Lower lobe of right lung (tissue), 2 donors: ENCODE data around the gene MRC1. TPM values are rescaled to one million over a fixed set of nuclear protein-coding genes. Genes with fewer than 3 reads are reported as not detected.

Source experiments
- ATAC-seq, 2 donors: fragments of 200-7000 bp; cut with Tn5 transposase; one replicate each; pipeline ENCODE4 v1.9.1; 2020 to 2022; ENCODE audit warnings: mild to moderate bottlenecking in 2 of 2, moderate library complexity in 2 of 2
- DNase-seq: peaks from one replicate; pipeline ENCODE4 v3.0.0-alpha.2; 2020
- H3K27ac ChIP-seq: fragments of 200-600 bp; one replicate; pipeline ENCODE4 v1.8.0; 2022
- H3K27me3 ChIP-seq: fragments of 200-600 bp; one replicate; pipeline ENCODE4 v1.8.0; 2022; ENCODE audit warnings: low read depth
- H3K36me3 ChIP-seq: fragments of 200-600 bp; one replicate; pipeline ENCODE4 v1.8.0; 2022; ENCODE audit warnings: mild to moderate bottlenecking
- H3K4me1 ChIP-seq: fragments of 200-600 bp; one replicate; pipeline ENCODE4 v1.8.0; 2022
- H3K4me3 ChIP-seq: fragments of 200-600 bp; one replicate; pipeline ENCODE4 v1.8.0; 2022; ENCODE audit warnings: mild to moderate bottlenecking
- H3K9me3 ChIP-seq: fragments of 200-600 bp; one replicate; pipeline ENCODE4 v1.8.0; 2022
- CTCF ChIP-seq: fragments of 200-600 bp; IDR thresholded peaks from one replicate; pipeline ENCODE4 v1.8.0; 2022; ENCODE audit warnings: antibody characterized with exemption, mild to moderate bottlenecking
- intact Hi-C: fragments of 100-400 bp; cut with DNase I; formaldehyde crosslinking; loops from one replicate; pipeline ENCODE4 v1.11.0; 2022
- total RNA-seq: library from RNA; stranded (reverse); fragmentation: NEBNext Ultra II Directional; extraction: Animal tissue kit (Norgen Biotek cat#: 25700); gene quantifications from one replicate; pipeline ENCODE4 v1.2.1, GENCODE V29; 2021
- donor health status: DM: no; HTN: yes; CAD: no; lungs with severe emphysema.

Gene MRC1
- total RNA-seq, 1 donor from 2014 or later, result 529 TPM

- DNase-seq (peak; percentile 60), ATAC-seq (peak; percentile 47 to 63)
- Histone ChIP-seq H3K4me1 (no peaks in the 10 kb centered on the region), H3K27me3 (no peaks in the 10 kb centered on the region), H3K36me3 (no peaks in the 10 kb centered on the region), H3K9me3 (no peaks in the 10 kb centered on the region), H3K27ac (no peak overlapping the region), H3K4me3 (no peak overlapping the region)
- intact Hi-C loops, result no loop called here
- TF ChIP-seq CTCF, result no peak
These were observed 3.8 kb upstream of the MRC1 start for GRCh38 chr10:17805330-17805729.

GRCh38 chr10:17805921-17806577, 3.1 kb upstream of the MRC1 start:
- peak; percentile 9 for TF ChIP-seq CTCF
- no peak overlapping the region for H3K4me3 ChIP-seq

GRCh38 chr10:17811146-17811865, 2.2 kb downstream of the MRC1 start:
- H3K4me1 ChIP-seq, result no peaks in the 10 kb centered on the region
- no peak for ATAC-seq
- no peaks in the 10 kb centered on the region for H3K36me3 ChIP-seq
- intact Hi-C loops, result no loop called here
- H3K27me3 ChIP-seq, result no peaks in the 10 kb centered on the region
- H3K9me3 ChIP-seq, result no peaks in the 10 kb centered on the region
- H3K4me3 ChIP-seq, result peak overlapping the region; percentile 46
- TF ChIP-seq CTCF, result no peak
- peak overlapping the region; percentile 71 for H3K27ac ChIP-seq
- no peak for DNase-seq

More at GRCh38 chr10:17805921-17806577, 3.1 kb upstream of the MRC1 start:
- H3K9me3 ChIP-seq, result no peaks in the 10 kb centered on the region
- ATAC-seq, result peak; percentile 51 to 64
- no peak for DNase-seq
- no peaks in the 10 kb centered on the region for H3K27me3 ChIP-seq
- intact Hi-C loops, result no loop called here
- H3K4me1 ChIP-seq, result no peaks in the 10 kb centered on the region
- H3K36me3 ChIP-seq, result no peaks in the 10 kb centered on the region
- no peak overlapping the region for H3K27ac ChIP-seq

GRCh38 chr10:17814973-17815372, 5.8 kb downstream of the MRC1 start:
- Histone ChIP-seq H3K36me3 (no peaks in the 10 kb centered on the region), H3K27ac (no peak overlapping the region), H3K4me3 (peak overlapping the region; percentile 46), H3K4me1 (peaks cover 7% of the 10 kb centered on the region), H3K27me3 (no peaks in the 10 kb centered on the region), H3K9me3 (no peaks in the 10 kb centered on the region)
- intact Hi-C loops, result no loop called here
- no peak for TF ChIP-seq CTCF
- DNase-seq, result no peak
- ATAC-seq, result peak; percentile 34 to 36

- Histone ChIP-seq H3K36me3 (no peaks in the 10 kb centered on the region), H3K4me3 (no peak overlapping the region), H3K9me3 (no peaks in the 10 kb centered on the region), H3K27ac (no peak overlapping the region), H3K27me3 (no peaks in the 10 kb centered on the region), H3K4me1 (peaks cover 7% of the 10 kb centered on the region)
- intact Hi-C loops, result no loop called here
- no peak for TF ChIP-seq CTCF
- DNase-seq (no peak), ATAC-seq (peak in 1 of 2 donors; percentile 61)
These were observed 7.1 kb downstream of the MRC1 start for GRCh38 chr10:17816199-17816598.
